HCT116 (cell line): Measurements from ENCODE around the gene TMPRSS11A.

Experiments used
- CEBPB ChIP-seq: IDR thresholded peaks from 2 replicates; pipeline ENCODE4 v1.6.1; 2012; ENCODE audit warnings: low read depth
- EGR1 ChIP-seq: IDR thresholded peaks from 2 replicates; pipeline ENCODE4 v1.6.1; 2012; ENCODE audit warnings: low read depth
- ELF1 ChIP-seq: IDR thresholded peaks from 2 replicates; pipeline ENCODE4 v1.6.1; 2012; ENCODE audit warnings: low read depth, borderline replicate concordance
- EZH2 ChIP-seq: fragments of 200-600 bp; sonication (generic); IDR thresholded peaks from 2 replicates; pipeline ENCODE4 v1.6.1; 2017; ENCODE audit warnings: antibody characterized with exemption, mixed run types
- POLR2A ChIP-seq: IDR thresholded peaks from 2 replicates; pipeline ENCODE4 v1.7.0; 2011; ENCODE audit warnings: borderline replicate concordance; ENCODE audit not compliant: insufficient read depth, insufficient read length; ENCODE audit errors: extremely low read depth
- POLR2AphosphoS5 ChIP-seq: IDR thresholded peaks from 2 replicates; pipeline ENCODE4 v1.6.1; 2011; ENCODE audit warnings: mild to moderate bottlenecking, low read depth, low read length, moderate library complexity
- SP1 ChIP-seq: IDR thresholded peaks from 2 replicates; pipeline ENCODE4 v1.6.1; 2012; ENCODE audit warnings: low read depth
- TCF7L2 ChIP-seq: IDR thresholded peaks from 2 replicates; pipeline ENCODE4 v1.7.0; 2011; ENCODE audit warnings: borderline replicate concordance, inconsistent platforms; ENCODE audit not compliant: insufficient read depth, insufficient read length; ENCODE audit errors: extremely low read depth
- YY1 ChIP-seq: IDR thresholded peaks from 2 replicates; pipeline ENCODE4 v1.6.1; 2011; ENCODE audit warnings: low read length, low read depth, moderate library complexity, mild to moderate bottlenecking; ENCODE audit not compliant: insufficient replicate concordance; ENCODE audit errors: extremely low read depth
- ZNF274 ChIP-seq: fragments of 200-500 bp; sonication (Bioruptor generic); IDR thresholded peaks from 2 replicates; pipeline ENCODE4 v1.6.1; 2014; ENCODE audit warnings: mild to moderate bottlenecking, low read depth, low read length, inconsistent platforms
- TF ChIP-seq, protein P1 (sequence below), 3 experiments: fragments of 200-600 bp in 1 of 3; sonication (generic) in 1 of 3; IDR thresholded peaks in 2 of 3; conservative IDR thresholded peaks in 1 of 3; 2 replicates each; pipeline ENCODE4 v1.5.1; 2012 to 2017; ENCODE audit warnings: low read depth in 2 of 3, low read length in 2 of 3, antibody characterized with exemption in 1 of 3, borderline replicate concordance in 1 of 3, control low read depth in 1 of 3, mild to moderate bottlenecking in 1 of 3, mixed read lengths in 1 of 3, mixed run types in 1 of 3, moderate library complexity in 1 of 3; ENCODE audit not compliant: insufficient read depth in 1 of 3

DNA sequence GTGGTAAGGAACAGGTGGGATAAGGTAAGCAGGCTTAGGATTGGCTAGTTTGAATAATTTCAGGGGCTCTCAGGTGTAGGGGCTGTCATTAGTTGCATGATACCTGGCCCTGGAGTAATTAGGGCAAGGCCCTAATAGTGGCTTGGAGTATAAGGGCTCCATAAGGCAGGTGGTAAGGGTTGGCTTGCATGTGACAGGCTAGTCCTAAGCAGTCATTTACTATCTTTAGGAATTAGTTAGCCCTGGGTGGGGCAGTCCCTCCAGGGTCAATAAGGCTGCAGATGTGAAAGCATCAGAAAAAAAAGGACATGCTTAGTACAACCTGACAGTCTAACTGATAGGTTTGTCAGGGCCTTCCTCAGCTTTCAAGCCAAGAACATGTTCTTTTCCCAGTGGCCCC is 71.6 kb downstream of the TMPRSS11A start:
- TF ChIP-seq, protein P1, sequence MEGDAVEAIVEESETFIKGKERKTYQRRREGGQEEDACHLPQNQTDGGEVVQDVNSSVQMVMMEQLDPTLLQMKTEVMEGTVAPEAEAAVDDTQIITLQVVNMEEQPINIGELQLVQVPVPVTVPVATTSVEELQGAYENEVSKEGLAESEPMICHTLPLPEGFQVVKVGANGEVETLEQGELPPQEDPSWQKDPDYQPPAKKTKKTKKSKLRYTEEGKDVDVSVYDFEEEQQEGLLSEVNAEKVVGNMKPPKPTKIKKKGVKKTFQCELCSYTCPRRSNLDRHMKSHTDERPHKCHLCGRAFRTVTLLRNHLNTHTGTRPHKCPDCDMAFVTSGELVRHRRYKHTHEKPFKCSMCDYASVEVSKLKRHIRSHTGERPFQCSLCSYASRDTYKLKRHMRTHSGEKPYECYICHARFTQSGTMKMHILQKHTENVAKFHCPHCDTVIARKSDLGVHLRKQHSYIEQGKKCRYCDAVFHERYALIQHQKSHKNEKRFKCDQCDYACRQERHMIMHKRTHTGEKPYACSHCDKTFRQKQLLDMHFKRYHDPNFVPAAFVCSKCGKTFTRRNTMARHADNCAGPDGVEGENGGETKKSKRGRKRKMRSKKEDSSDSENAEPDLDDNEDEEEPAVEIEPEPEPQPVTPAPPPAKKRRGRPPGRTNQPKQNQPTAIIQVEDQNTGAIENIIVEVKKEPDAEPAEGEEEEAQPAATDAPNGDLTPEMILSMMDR (IDR thresholded peaks at IDR 0.05 in 2 of 3, conservative IDR thresholded peaks at IDR 0.05 in 1 of 3; ENCODE audit: borderline replicate concordance in 1 of 3, insufficient read depth in 1 of 3, low read depth in 2 of 3, low read length in 2 of 3) = no peak
- TF ChIP-seq ELF1 = no peak
- no peak for TF ChIP-seq EZH2
- TF ChIP-seq ZNF274 = no peak
- TF ChIP-seq YY1 = no peak
- no peak for TF ChIP-seq EGR1
- TF ChIP-seq POLR2A = no peak
- no peak for TF ChIP-seq TCF7L2
- TF ChIP-seq POLR2AphosphoS5 = no peak
- TF ChIP-seq CEBPB = no peak
- no peak for TF ChIP-seq SP1
